GM18511 (cell line): ENCODE measurements around the gene S1PR5.
"Not testable (repeated sequence)": the region's sequence is repeated elsewhere in the genome, so short reads cannot be mapped to it uniquely, and the experiment has no call there.

Experiments
- ATAC-seq: cut with Tn5 transposase; IDR thresholded peaks from one replicate; pipeline ENCODE4 v1.9.1; 2021; ENCODE audit warnings: mild to moderate bottlenecking, moderate library complexity; ENCODE audit not compliant: unreplicated experiment

The S1PR5 gene

DNA sequence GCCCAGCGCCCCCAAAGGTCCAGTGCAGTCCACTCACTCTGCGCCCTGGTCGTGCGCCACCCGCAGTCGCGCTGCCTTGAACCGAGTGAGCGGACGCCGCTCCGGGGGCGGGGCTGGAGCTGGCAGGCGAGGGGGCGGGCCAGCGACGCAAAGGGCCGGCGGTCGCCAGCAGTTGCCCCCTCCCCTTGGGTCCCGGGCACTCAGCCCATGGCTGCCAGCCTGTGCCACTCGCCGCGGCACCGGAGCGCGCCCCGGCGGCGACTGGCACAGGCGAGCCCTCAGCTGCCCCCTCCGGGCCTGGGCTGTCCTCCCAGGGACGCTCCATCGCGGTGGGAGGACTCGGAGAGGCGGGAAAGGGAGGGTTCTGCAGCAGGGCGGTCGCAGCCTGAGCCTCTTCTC lies at the start of gene S1PR5:
S1PR5 (minus strand) TSS at position 87 of the 399 bp plus-strand sequence. CDS start 2,436 bp downstream, outside the sequence.
- no peak for ATAC-seq

DNA sequence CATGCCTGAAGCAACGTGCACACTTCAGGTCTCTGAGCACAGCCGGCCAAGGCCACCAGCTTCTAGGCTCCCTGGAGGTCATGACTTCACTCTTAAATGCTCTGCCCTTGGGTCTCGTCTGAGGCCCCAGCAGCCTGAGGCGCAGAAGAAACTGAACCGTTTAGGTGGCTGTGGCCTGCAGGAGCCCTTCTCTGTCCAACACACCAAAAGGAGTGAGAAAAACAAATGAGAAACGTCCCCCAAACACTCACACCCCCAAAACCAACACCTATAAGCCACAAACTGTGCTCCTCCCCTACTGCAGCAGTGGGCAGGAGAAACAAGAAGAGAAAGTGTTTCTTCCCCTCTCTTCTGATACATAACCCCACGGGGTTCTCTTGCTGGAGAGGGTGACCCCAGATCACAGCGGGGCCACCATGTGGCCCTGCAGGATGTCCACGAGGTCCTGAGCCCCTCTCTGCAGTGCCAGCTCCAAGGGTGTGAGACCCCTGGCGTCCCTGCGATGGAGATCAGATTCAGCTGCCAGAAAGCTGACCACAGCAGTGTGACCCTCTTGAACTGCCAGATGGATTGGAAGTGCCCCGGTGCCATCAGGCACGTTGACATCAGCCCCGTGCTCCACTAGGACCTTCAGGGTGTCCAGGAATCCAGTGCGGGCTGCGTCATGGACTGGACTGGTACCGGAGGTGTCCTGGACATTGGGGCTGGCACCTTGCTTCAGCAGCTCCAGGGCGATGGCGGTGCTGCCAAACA lies 49.6 kb upstream of the S1PR5 start:
- peak; percentile 21 for ATAC-seq

- ATAC-seq: no peak
Observed at GRCh38 chr19:10566408-10566657, 49.1 kb upstream of the S1PR5 start.

GRCh38 chr19:10565567-10566407 lies 48.5 kb upstream of the S1PR5 start, which contains the start of gene KRI1:
TSS of gene KRI1 (minus strand) at chr19:10566010. CDS start at chr19:10565999, 11 bp downstream.
- ATAC-seq: peak; percentile 42

- no peak for ATAC-seq
Observed at GRCh38 chr19:10565028-10565566, 47.9 kb upstream of the S1PR5 start.

- no peak for ATAC-seq
Observed at GRCh38 chr19:10562609-10563008, 45.4 kb upstream of the S1PR5 start.

DNA sequence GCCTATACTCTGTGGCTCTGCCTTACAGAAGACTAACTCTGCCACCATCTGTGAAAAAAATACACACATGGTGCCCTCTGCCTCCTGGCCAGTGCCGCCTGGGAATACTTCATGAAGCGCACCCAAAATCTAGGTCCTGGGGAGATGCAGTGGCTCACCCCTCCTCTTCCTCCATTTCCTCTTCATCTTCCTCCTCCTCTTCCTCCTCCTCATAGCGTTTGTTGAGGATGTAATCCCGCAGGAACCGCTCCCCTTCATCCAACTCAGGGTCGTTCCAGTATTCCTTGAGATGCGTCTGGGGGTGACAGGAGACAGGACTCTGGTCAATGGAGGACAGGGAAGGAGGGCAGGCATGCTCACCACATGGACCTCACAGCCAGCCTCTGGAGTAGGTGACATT lies 42.9 kb upstream of the S1PR5 start:
- no peak for ATAC-seq

GRCh38 chr19:10557603-10558197 lies 40.5 kb upstream of the S1PR5 start:
- ATAC-seq: no peak

- no peak for ATAC-seq
Observed at GRCh38 chr19:10555610-10555973, 38.3 kb upstream of the S1PR5 start.

- no peak for ATAC-seq
Observed at GRCh38 chr19:10554760-10555609, 37.7 kb upstream of the S1PR5 start.

DNA sequence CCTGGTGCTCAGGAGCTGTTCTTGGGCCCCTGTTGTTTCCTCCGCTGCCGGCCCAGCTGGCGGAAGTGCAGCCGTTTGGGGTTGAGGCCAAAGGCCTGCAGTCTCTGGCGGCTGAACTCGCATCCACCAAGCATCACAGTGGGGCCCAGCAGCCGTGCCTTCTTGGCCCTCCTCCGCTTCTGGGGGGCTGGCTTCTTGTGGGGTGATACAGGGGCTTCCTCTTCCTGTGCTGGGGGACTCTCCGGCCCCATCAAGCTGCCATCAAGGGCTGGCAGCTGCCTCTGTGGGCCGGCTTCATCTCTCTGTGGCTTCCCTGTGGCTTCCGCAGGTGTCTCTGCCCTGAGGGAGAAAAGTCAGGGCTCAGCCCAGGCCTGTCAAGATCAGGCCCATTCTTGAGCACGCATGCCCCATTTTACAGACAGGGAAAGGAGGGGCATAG lies 36.7 kb upstream of the S1PR5 start:
- peak; percentile 74 for ATAC-seq

GRCh38 chr19:10553087-10553667 lies 35.9 kb upstream of the S1PR5 start:
- no peak for ATAC-seq

DNA sequence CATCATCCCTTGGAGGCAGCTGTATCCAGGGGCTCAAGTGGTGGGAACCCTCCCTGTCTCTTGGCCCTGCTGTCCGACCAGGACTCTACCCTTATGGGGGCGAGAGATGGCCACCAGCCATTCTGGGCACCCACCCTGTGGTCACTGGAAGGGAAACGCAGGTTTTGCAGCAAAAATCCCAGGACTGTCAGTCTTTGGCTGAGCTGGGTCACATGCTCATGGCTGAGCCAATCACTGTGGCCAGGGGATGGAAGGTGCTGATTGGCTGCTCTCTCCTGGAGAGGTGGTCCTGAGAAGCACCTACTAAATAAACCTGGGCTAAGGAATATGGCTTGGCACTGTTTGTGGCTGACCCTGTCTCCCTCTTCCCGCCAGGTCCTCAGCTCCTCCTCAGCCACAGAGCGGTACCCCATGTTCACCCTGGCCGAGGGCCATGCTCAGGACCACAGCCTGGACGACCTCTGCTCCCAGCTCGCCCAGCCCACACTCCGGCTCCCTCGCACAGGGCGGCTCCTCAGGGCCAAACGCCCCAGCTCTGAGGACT lies 35.3 kb upstream of the S1PR5 start:
- no peak for ATAC-seq

GRCh38 chr19:10551698-10552301 lies 34.6 kb upstream of the S1PR5 start:
- ATAC-seq: no peak

DNA sequence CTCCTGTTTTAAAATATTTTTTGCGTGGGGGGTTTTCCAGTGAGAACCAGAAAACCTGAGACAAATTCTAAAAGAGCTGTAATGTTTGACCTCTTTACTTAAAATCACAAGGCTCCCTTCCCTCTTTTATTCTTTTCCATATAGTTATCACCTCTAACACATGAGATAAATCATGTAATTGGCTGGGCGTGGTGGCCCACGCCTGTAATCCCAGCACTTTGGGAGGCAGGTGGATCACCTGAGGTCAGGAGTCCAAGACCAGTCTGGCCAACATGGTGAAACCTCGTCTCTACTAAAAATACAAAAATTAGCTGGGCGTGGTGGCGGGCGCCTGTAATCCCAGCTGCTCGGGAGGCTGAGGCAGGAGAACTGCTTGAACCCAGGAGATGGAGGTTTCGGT lies 33.8 kb upstream of the S1PR5 start:
- ATAC-seq: not testable (repeated sequence)

GRCh38 chr19:10550336-10550735 lies 33.1 kb upstream of the S1PR5 start:
- ATAC-seq: no peak

- no peak for ATAC-seq
Observed at GRCh38 chr19:10549733-10550132, 32.5 kb upstream of the S1PR5 start.

- no peak for ATAC-seq
Observed at GRCh38 chr19:10548746-10549276, 31.6 kb upstream of the S1PR5 start.

DNA sequence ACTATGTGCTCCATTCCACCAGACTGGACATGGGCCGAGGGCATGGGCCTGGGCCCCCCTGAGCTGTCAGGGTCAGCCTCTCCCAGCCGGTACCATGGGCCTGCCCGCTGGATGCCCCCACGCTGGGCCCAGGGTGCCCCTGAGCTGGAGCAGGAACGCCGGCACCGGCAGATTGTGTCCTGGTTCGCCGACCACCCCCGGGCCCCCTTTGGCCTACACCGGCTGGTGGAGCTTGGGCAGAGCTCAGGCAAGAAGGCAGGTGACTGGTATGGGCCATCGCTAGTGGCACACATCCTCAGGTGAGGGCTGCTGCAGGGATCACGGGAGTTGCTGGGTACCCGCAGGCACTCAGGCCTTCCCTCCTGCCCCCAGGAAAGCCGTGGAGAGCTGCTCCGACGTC lies 29.6 kb upstream of the S1PR5 start:
- no peak for ATAC-seq
